Measurements from ENCODE around the gene DRGX. TPM values are rescaled to one million over a fixed set of nuclear protein-coding genes. Genes with fewer than 3 reads are reported as not detected.

The DRGX gene
- total RNA-seq, 1 experiment from 2014 or later: not detected

Other genes starting within 250 kb of the DRGX start
- 0.51 TPM in 1 of 2 replicates, not detected in the other for gene TMEM273, start 207.7 kb downstream of the DRGX start, total RNA-seq (2014; rRNA removed; shearing (Covaris generic); ENCODE audit: low replicate concordance)
- gene C10orf71, start 96.9 kb downstream of the DRGX start, total RNA-seq (2014; rRNA removed; shearing (Covaris generic); ENCODE audit: low replicate concordance): not detected in 2 replicates
- 15.4 and 33.8 TPM in 2 replicates for gene ERCC6, start 143.0 kb upstream of the DRGX start, total RNA-seq (2014; rRNA removed; shearing (Covaris generic); ENCODE audit: low replicate concordance)
- not detected in 2 replicates for gene SLC18A3, start 214.2 kb upstream of the DRGX start, total RNA-seq (2014; rRNA removed; shearing (Covaris generic); ENCODE audit: low replicate concordance)
- not detected in 2 replicates for gene CHAT, start 217.9 kb upstream of the DRGX start, total RNA-seq (2014; rRNA removed; shearing (Covaris generic); ENCODE audit: low replicate concordance)

Data from Karpas-422 (cell line).